Esophagus squamous epithelium (tissue), 4 donors: ENCODE data around the gene STAT4.

Experiments
- POLR2A ChIP-seq, 4 donors: fragments of 450-650 bp; IDR thresholded peaks; one replicate each; pipeline ENCODE4 v1.6.1; 2017; ENCODE audit warnings: antibody characterized with exemption in 4 of 4, mild to moderate bottlenecking in 4 of 4, moderate library complexity in 3 of 4
- TF ChIP-seq, protein P1 (sequence below), 6 experiments: fragments of 450-650 bp in 4 of 6; fragments of 200-600 bp in 2 of 6; sonication (generic) in 2 of 6; IDR thresholded peaks; one replicate each; pipeline ENCODE4 v1.5.1; 2016 to 2019; ENCODE audit warnings: antibody characterized with exemption in 6 of 6, mild to moderate bottlenecking in 4 of 6, moderate library complexity in 4 of 6

DNA sequence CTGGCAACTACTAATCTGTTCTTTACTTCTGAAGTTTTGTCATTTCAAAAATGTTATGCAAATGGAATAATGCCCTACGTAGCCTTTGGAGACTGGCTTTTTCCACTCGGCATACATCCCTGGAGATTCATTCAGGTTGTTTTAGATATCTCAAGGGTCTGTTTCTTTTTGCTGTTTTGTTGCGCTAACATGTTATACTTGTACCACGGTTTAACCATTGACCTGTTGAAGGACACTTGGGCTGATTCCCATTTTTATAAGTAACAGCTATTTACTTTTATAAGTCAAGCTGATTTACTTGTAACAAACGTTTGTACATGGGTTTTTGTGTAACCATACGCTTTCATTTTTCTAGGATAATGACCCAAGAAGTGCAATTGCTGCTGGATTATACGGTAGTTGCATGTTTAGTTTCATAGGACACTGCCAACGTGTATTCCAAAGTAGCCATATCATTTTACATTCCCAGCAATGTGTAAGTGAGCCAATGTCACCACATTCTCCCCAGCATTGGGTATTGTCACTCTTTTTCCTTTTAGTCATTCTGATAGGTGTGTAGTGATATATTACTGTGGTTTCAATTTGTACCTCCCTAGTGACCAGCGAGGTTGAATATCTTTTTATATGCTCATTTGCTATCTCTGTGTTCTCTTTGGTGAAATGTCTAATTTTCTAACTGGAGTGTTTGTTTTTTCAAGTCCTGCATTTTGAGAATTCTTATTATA, 36.5 kb upstream of the STAT4 start:
- no peak for TF ChIP-seq POLR2A (IDR thresholded peaks at IDR 0.05)
- TF ChIP-seq, protein P1, sequence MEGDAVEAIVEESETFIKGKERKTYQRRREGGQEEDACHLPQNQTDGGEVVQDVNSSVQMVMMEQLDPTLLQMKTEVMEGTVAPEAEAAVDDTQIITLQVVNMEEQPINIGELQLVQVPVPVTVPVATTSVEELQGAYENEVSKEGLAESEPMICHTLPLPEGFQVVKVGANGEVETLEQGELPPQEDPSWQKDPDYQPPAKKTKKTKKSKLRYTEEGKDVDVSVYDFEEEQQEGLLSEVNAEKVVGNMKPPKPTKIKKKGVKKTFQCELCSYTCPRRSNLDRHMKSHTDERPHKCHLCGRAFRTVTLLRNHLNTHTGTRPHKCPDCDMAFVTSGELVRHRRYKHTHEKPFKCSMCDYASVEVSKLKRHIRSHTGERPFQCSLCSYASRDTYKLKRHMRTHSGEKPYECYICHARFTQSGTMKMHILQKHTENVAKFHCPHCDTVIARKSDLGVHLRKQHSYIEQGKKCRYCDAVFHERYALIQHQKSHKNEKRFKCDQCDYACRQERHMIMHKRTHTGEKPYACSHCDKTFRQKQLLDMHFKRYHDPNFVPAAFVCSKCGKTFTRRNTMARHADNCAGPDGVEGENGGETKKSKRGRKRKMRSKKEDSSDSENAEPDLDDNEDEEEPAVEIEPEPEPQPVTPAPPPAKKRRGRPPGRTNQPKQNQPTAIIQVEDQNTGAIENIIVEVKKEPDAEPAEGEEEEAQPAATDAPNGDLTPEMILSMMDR (IDR thresholded peaks at IDR 0.05): no peak
